ENCODE measurements around the gene PRTG. TPM values are rescaled to one million over a fixed set of nuclear protein-coding genes. Genes with fewer than 3 reads are reported as not detected.

The PRTG gene
- total and polyA plus RNA-seq, 9 of the 15 experiments (the other 6 are each of a cell fraction or from before 2014, with no cell fraction given) = under 0.01 to 0.14 (median 0.06) TPM; not detected in 1

- intact Hi-C loops (cut with micrococcal nuclease) = no loop called here
- no peaks in the 10 kb centered on the region for H3K4me1 ChIP-seq (replicated peaks in 1 of 2; ENCODE audit: control insufficient read depth in 2 of 2, insufficient read depth in 2 of 2, low read length in 2 of 2)
- ChIA-PET POLR2A (interaction anchor here (1.5 kb wide), 1 partner anchor 212 kb away, joined by 3 read pairs; no protein-coding TSS in a partner anchor), CTCF (ENCODE audit: low intra/inter-chr PET ratio) (no interaction called here)
- FAIRE-seq (no peak), ATAC-seq (no peak), DNase-seq (ENCODE audit: extremely low read depth in 1 of 4, low spot score in 3 of 4) (no peak)
- H3K9ac ChIP-seq (ENCODE audit: insufficient read depth in 1 of 2, low read depth in 2 of 2, low read length in 2 of 2) = no peak overlapping the region
- no peaks in the 10 kb centered on the region for H4K20me1 ChIP-seq (replicated peaks; ENCODE audit: control insufficient read depth, insufficient read depth, low read length)
- H3K9me3 ChIP-seq (replicated peaks; ENCODE audit: control insufficient read depth, insufficient read depth, low read depth, low read length) = no peaks in the 10 kb centered on the region
- H3K9me1 ChIP-seq (ENCODE audit: control insufficient read depth, insufficient read depth, low read length) = no peaks in the 10 kb centered on the region
- H2AFZ ChIP-seq (ENCODE audit: low read depth, low read length) = no peak overlapping the region
- no peak overlapping the region for H3K4me2 ChIP-seq (ENCODE audit: insufficient read depth, low read length)
- WGBS (ENCODE audit: insufficient coverage, low coverage, missing lambda C conversion rate) = 0% methylated on average over 8 of the region's 8 CpGs
- in situ Hi-C loops (cut with MboI) = no loop called here
- no peak overlapping the region for H3K4me3 ChIP-seq
- TF ChIP-seq WHSC1 (IDR thresholded peaks at IDR 0.05; ENCODE audit: low read length) = no peak
- TF ChIP-seq ESRRA (IDR thresholded peaks at IDR 0.05; ENCODE audit: borderline replicate concordance, low read depth) = no peak
- no peak for TF ChIP-seq DEAF1 (CRISPR knock-in tag; IDR thresholded peaks at IDR 0.05)
- TF ChIP-seq MYNN (IDR thresholded peaks at IDR 0.05) = no peak
- no peak for TF ChIP-seq MYNN (CRISPR knock-in tag; IDR thresholded peaks at IDR 0.05)
- no TSS peak for BruUV-seq (replicated peaks)
- H3K27me3 ChIP-seq (ENCODE audit: control insufficient read depth in 2 of 2, insufficient read depth in 2 of 2, low read length in 2 of 2) = peaks cover 0 to 12% of the 10 kb centered on the region in 2 experiments; a peak in 2 of 5 replicates
- no peaks in the 10 kb centered on the region for H3K79me2 ChIP-seq (ENCODE audit: control insufficient read depth, insufficient read depth, low read length)
- H3K36me3 ChIP-seq (ENCODE audit: control insufficient read depth, insufficient read depth, low read length) = no peaks in the 10 kb centered on the region
- no peak overlapping the region for H3K27ac ChIP-seq (ENCODE audit: extremely low read depth, low read depth, low read length)
Measured at GRCh38 chr15:55695432-55695831, 47.5 kb downstream of the PRTG start.

Data from K562 (cell line).